GM12878 (cell line): Measurements from ENCODE around the gene LGI1. TPM values are rescaled to one million over a fixed set of nuclear protein-coding genes. Genes with fewer than 3 reads are reported as not detected.

Experiments
- ATAC-seq: fragments of 200-7000 bp; cut with Tn5 transposase; 3 replicates; pipeline ENCODE4 v1.9.1; 2020; ENCODE audit warnings: mild to moderate bottlenecking, moderate library complexity
- BruUV-seq: library from RNA; stranded (reverse); fragments of 400-500 nt; replicated peaks from 2 replicates; lab custom pipeline; 2021; lab: Mats Ljungman, UMichigan
- CTCF ChIA-PET: fragments of 300-600 bp; sonication (Branson Sonifier 250); formaldehyde crosslinking; extraction: SDS; loops from one replicate; lab custom pipeline; 2021; ENCODE audit warnings: inconsistent platforms; lab: Yijun Ruan, JAX
- POLR2A ChIA-PET: fragments of 350-600 bp; formaldehyde crosslinking; extraction: SDS; loops from one replicate; lab custom pipeline; 2021; ENCODE audit warnings: inconsistent platforms; lab: Charles Lee
- RAD21 ChIA-PET: fragments of 300-600 bp; sonication (Branson Sonifier 250); formaldehyde crosslinking; loops from one replicate; lab custom pipeline; 2023; ENCODE audit warnings: antibody characterized with exemption; ENCODE audit not compliant: unreplicated experiment; lab: Charles Lee
- SMC1A ChIA-PET: fragments of 300-600 bp; sonication (Branson Sonifier 250); formaldehyde crosslinking; loops from one replicate; lab custom pipeline; 2023; ENCODE audit not compliant: unreplicated experiment, uncharacterized antibody; lab: Charles Lee
- DNase-seq: peaks from one replicate; pipeline ENCODE4 v3.0.0-alpha.2; 2011; ENCODE audit warnings: low read depth, low spot score
- FAIRE-seq: peaks from 3 replicates; lab custom pipeline; 2011; peaks lifted over from hg19 to GRCh38; lab: Jason Lieb, UNC
- H2AFZ ChIP-seq: 2 replicates; pipeline ENCODE4 v1.6.0; 2011; ENCODE audit warnings: low read depth, low read length, control low read depth; ENCODE audit not compliant: control insufficient read depth
- H3K27ac ChIP-seq: 2 replicates; pipeline ENCODE4 v1.5.1; 2011; ENCODE audit warnings: control low read depth; ENCODE audit not compliant: control insufficient read depth, insufficient read depth
- H3K27me3 ChIP-seq, 2 experiments: replicated peaks in 1 of 2; 2 replicates each; pipeline versions ENCODE4 v1.6.0 to v1.6.1; 2011; ENCODE audit warnings: low read length in 1 of 2; ENCODE audit not compliant: control insufficient read depth in 2 of 2, insufficient read depth in 2 of 2
- H3K36me3 ChIP-seq, 2 experiments: 2 replicates each; pipeline ENCODE4 v1.5.1; 2011; ENCODE audit warnings: low read length in 1 of 2; ENCODE audit not compliant: control insufficient read depth in 2 of 2, insufficient read depth in 2 of 2
- H3K4me1 ChIP-seq: 2 replicates; pipeline ENCODE4 v1.6.1; 2011; ENCODE audit warnings: mild to moderate bottlenecking, low read length, moderate library complexity, mixed read lengths; ENCODE audit not compliant: control insufficient read depth, insufficient read depth
- H3K4me2 ChIP-seq: 2 replicates; pipeline ENCODE4 v1.6.0; 2011; ENCODE audit warnings: control low read depth; ENCODE audit not compliant: control insufficient read depth, insufficient read depth
- H3K4me3 ChIP-seq: fragments of 200-600 bp; sonication (generic); 2 replicates; pipeline ENCODE4 v1.5.1; 2016
- H3K79me2 ChIP-seq: 2 replicates; pipeline ENCODE4 v1.6.0; 2011; ENCODE audit warnings: low read length; ENCODE audit not compliant: control insufficient read depth, insufficient read depth
- H3K9ac ChIP-seq: 2 replicates; pipeline ENCODE4 v1.8.0; 2011; ENCODE audit warnings: low read length, control low read depth, mixed read lengths; ENCODE audit not compliant: control insufficient read depth, insufficient read depth
- H3K9me3 ChIP-seq: replicated peaks from 3 replicates; pipeline ENCODE4 v1.5.1; 2011; ENCODE audit warnings: mild to moderate bottlenecking, low read length; ENCODE audit not compliant: control insufficient read depth, insufficient read depth
- H4K20me1 ChIP-seq: 2 replicates; pipeline ENCODE4 v1.6.0; 2011; ENCODE audit not compliant: control insufficient read depth, insufficient read depth
- ETV6 ChIP-seq, 2 experiments: fragments of 450-650 bp in 1 of 2; IDR thresholded peaks in 1 of 2; conservative IDR thresholded peaks in 1 of 2; 2 replicates each; pipeline ENCODE4 v1.6.1; 2014; ENCODE audit warnings: antibody characterized with exemption in 1 of 2, borderline replicate concordance in 1 of 2, low read depth in 1 of 2, mild to moderate bottlenecking in 1 of 2, moderate library complexity in 1 of 2
- NFYA ChIP-seq: IDR thresholded peaks from 2 replicates; pipeline ENCODE4 v1.6.1; 2011; ENCODE audit warnings: low read depth, mild to moderate bottlenecking, low read length, improper control_type of control experiment, borderline replicate concordance
- POLR2AphosphoS2 ChIP-seq: IDR thresholded peaks from 2 replicates; pipeline ENCODE4 v1.6.1; 2011; ENCODE audit warnings: low read depth, mild to moderate bottlenecking, low read length, improper control_type of control experiment, moderate library complexity
- RCOR1 ChIP-seq: conservative IDR thresholded peaks from 2 replicates; pipeline ENCODE4 v1.6.1; 2012; ENCODE audit warnings: low read depth, low read length, improper control_type of control experiment
- RELA ChIP-seq: fragments of 450-650 bp; IDR thresholded peaks from 2 replicates; pipeline ENCODE4 v1.8.0; 2014; ENCODE audit warnings: borderline replicate concordance; ENCODE audit not compliant: partially characterized antibody
- SREBF1 ChIP-seq: IDR thresholded peaks from 2 replicates; pipeline ENCODE4 v1.6.1; 2012; ENCODE audit warnings: mild to moderate bottlenecking, low read length
- SUPT20H ChIP-seq: IDR thresholded peaks from 2 replicates; pipeline ENCODE4 v1.6.1; 2011; ENCODE audit warnings: low read depth, mild to moderate bottlenecking, low read length, moderate library complexity, borderline replicate concordance; ENCODE audit not compliant: control insufficient read depth
- USF2 ChIP-seq: IDR thresholded peaks from 2 replicates; pipeline ENCODE4 v1.6.1; 2011; ENCODE audit warnings: low read depth, low read length, improper control_type of control experiment, borderline replicate concordance
- ZBTB4 ChIP-seq: fragments of 450-650 bp; formaldehyde crosslinking; IDR thresholded peaks from 2 replicates; pipeline ENCODE4 v1.4.0; 2022; ENCODE audit warnings: mild to moderate bottlenecking, moderate library complexity
- ZNF207 ChIP-seq: fragments of 450-650 bp; IDR thresholded peaks from 2 replicates; pipeline ENCODE4 v1.6.1; 2014; ENCODE audit warnings: antibody characterized with exemption, mild to moderate bottlenecking, borderline replicate concordance
- ZNF274 ChIP-seq: IDR thresholded peaks from one replicate; pipeline ENCODE4 v1.8.0; 2011; ENCODE audit not compliant: insufficient read length, insufficient read depth
- ZNF622 ChIP-seq: fragments of 450-650 bp; IDR thresholded peaks from 2 replicates; pipeline ENCODE4 v1.6.1; 2017; ENCODE audit warnings: mild to moderate bottlenecking, inconsistent platforms
- WGBS: methylation state at CpG from one replicate; pipeline ENCODE4 v1.1.6; 2016; ENCODE audit warnings: low lambda C conversion rate; ENCODE audit not compliant: insufficient replicate concordance, insufficient coverage; ENCODE audit errors: missing lambda C conversion rate; 5-methylcytosine and 5-hydroxymethylcytosine counted together
- in situ Hi-C: fragments of 300-500 bp; cut with MboI; formaldehyde crosslinking; loops from 9 replicates; pipeline ENCODE4 v1.14.3; 2018; ENCODE audit warnings: mixed read lengths
- intact Hi-C: fragments of 100-400 bp; cut with micrococcal nuclease; formaldehyde crosslinking; loops from one replicate; pipeline ENCODE4 v1.14.2; 2022; ENCODE audit not compliant: unreplicated experiment
- polyA plus RNA-seq, 11 experiments: library from polyadenylated mRNA; depleted of rRNA in 4 of 11; unstranded in 6 of 11; stranded (reverse) in 5 of 11; fragments of >200 nt; fragmentation: Nextera tagmentation in 4 of 11; fragmentation: Illumina TruSeq in 1 of 11; extraction: Ambion mirVana in 4 of 11; extraction: Trizol in 1 of 11; gene quantifications; 1 replicate in 1 of 11; 2 replicates in 10 of 11; pipeline versions ENCODE4 v1.2.1 to v1.2.3, GENCODE V29; 2011 to 2016; ENCODE audit warnings: inconsistent platforms in 2 of 11, missing spikeins in 2 of 11, low read depth in 1 of 11
- total RNA-seq, 4 experiments: library from RNA; depleted of rRNA in 3 of 4; stranded (reverse); fragments of >200 nt in 3 of 4; fragmentation: Illumina TruSeq in 1 of 4; extraction: Trizol in 1 of 4; gene quantifications; 2 replicates each; pipeline versions ENCODE4 v1.2.1 to v1.2.3, GENCODE V29; 2013 to 2021

Gene LGI1
- total and polyA plus RNA-seq, 10 of the 15 experiments (the other 5 are each of a cell fraction or from before 2014, with no cell fraction given), result not detected

- no peak overlapping the region for H3K4me2 ChIP-seq
- peaks cover 0 to 8% of the 10 kb centered on the region in 2 experiments; a peak in 2 of 4 replicates for H3K27me3 ChIP-seq
- SMC1A ChIA-PET, result no interaction called here
- no peaks in the 10 kb centered on the region for H3K79me2 ChIP-seq
- no peak for TF ChIP-seq RCOR1
- no peak for TF ChIP-seq NFYA
- no peak for TF ChIP-seq RELA
- TF ChIP-seq ZBTB4 (CRISPR knock-in tag), result no peak
- no peak for TF ChIP-seq SREBF1
- no peak for TF ChIP-seq USF2
- no peak for TF ChIP-seq ZNF274
- no peak for TF ChIP-seq SUPT20H
- TF ChIP-seq ZNF622, result no peak
- no peak for TF ChIP-seq POLR2AphosphoS2
- no peak for TF ChIP-seq ZNF207
- TF ChIP-seq ETV6 (conservative IDR thresholded peaks at IDR 0.05 in 1 of 2, IDR thresholded peaks at IDR 0.05 in 1 of 2; ENCODE audit: borderline replicate concordance in 1 of 2, low read depth in 1 of 2), result no peak
- no peaks in the 10 kb centered on the region for H3K36me3 ChIP-seq
- no peak for ATAC-seq
- POLR2A ChIA-PET, result no interaction called here
- no peak overlapping the region for H3K27ac ChIP-seq
- WGBS, result 35% methylated on average over 7 of the region's 7 CpGs
- H2AFZ ChIP-seq, result no peak overlapping the region
- RAD21 ChIA-PET, result no interaction called here
- CTCF ChIA-PET, result interaction anchor here (0.6 to 1.4 kb wide), 2 partner anchors 14 to 709 kb away, joined by 3 read pairs; no protein-coding TSS in a partner anchor
- H3K9ac ChIP-seq, result no peak overlapping the region
- no peaks in the 10 kb centered on the region for H3K9me3 ChIP-seq
- FAIRE-seq, result no peak
- intact Hi-C loops, result no loop called here
- BruUV-seq, result no TSS peak
- H3K4me1 ChIP-seq, result no peaks in the 10 kb centered on the region
- no peak for DNase-seq
- H3K4me3 ChIP-seq, result no peak overlapping the region
- no peaks in the 10 kb centered on the region for H4K20me1 ChIP-seq
- in situ Hi-C loops, result no loop called here
Observed at GRCh38 chr10:93760490-93760889, 2.8 kb downstream of the LGI1 start.
